K562 (cell line): ENCODE data around the gene PLEKHO2. TPM values are rescaled to one million over a fixed set of nuclear protein-coding genes. Genes with fewer than 3 reads are reported as not detected.

Experiments used
- ARID1B ChIP-seq: fragments of 450-650 bp; IDR thresholded peaks from 2 replicates; pipeline ENCODE4 v1.6.1; 2016; ENCODE audit warnings: antibody characterized with exemption, mild to moderate bottlenecking, inconsistent platforms
- BDP1 ChIP-seq: IDR thresholded peaks from 3 replicates; pipeline ENCODE4 v1.6.1; 2011; ENCODE audit not compliant: insufficient read length, insufficient read depth
- CBX1 ChIP-seq: sonication (generic); IDR thresholded peaks from 2 replicates; pipeline ENCODE4 v1.6.1; 2016; ENCODE audit warnings: antibody characterized with exemption, low read depth, mild to moderate bottlenecking
- CEBPG ChIP-seq, 3 experiments: fragments of 200-800 bp in 1 of 3; sonication (Bioruptor generic) in 1 of 3; sonication (generic) in 1 of 3; formaldehyde crosslinking in 1 of 3; IDR thresholded peaks in 2 of 3; conservative IDR thresholded peaks in 1 of 3; 2 replicates each; pipeline versions ENCODE4 v1.6.1 to v1.8.0; 2016 to 2022; ENCODE audit warnings: missing compliant biosample characterization in 2 of 3, missing genetic modification characterization in 2 of 3, mild to moderate bottlenecking in 1 of 3, missing genetic modification reagents in 1 of 3
- CHD4 ChIP-seq: fragments of 200-600 bp; sonication (generic); IDR thresholded peaks from 3 replicates; pipeline ENCODE4 v1.6.1; 2012; ENCODE audit warnings: low read depth, mild to moderate bottlenecking, mixed read lengths, low read length, inconsistent platforms; ENCODE audit not compliant: insufficient read depth, insufficient replicate concordance, poor library complexity, severe bottlenecking
- FOXP1 ChIP-seq: sonication (generic); formaldehyde crosslinking; IDR thresholded peaks from 2 replicates; pipeline ENCODE4 v1.8.0; 2022; ENCODE audit warnings: mild to moderate bottlenecking, missing genetic modification reagents
- KLF1 ChIP-seq: fragments of 450-650 bp; IDR thresholded peaks from 2 replicates; pipeline ENCODE4 v1.6.1; 2016; ENCODE audit warnings: missing genetic modification characterization, missing compliant biosample characterization
- MCM5 ChIP-seq: fragments of 450-650 bp; IDR thresholded peaks from 2 replicates; pipeline ENCODE4 v1.6.1; 2016; ENCODE audit warnings: low read depth
- PURB ChIP-seq: sonication (generic); formaldehyde crosslinking; IDR thresholded peaks from 2 replicates; pipeline ENCODE4 v1.9.0; 2021; ENCODE audit warnings: low read depth, mild to moderate bottlenecking, missing genetic modification reagents
- ZNF253 ChIP-seq: fragments of 250-450 bp; sonication (Bioruptor Pico); conservative IDR thresholded peaks from 2 replicates; pipeline ENCODE4 v1.6.1; 2021; ENCODE audit warnings: mild to moderate bottlenecking
- ZNF316 ChIP-seq: fragments of 450-650 bp; IDR thresholded peaks from 2 replicates; pipeline ENCODE4 v1.6.1; 2016
- polyA plus RNA-seq, 8 experiments: library from polyadenylated mRNA; depleted of rRNA in 4 of 8; stranded (reverse) in 5 of 8; unstranded in 3 of 8; fragments of >200 nt; fragmentation: Nextera tagmentation in 2 of 8; fragmentation: Illumina TruSeq in 1 of 8; extraction: Ambion mirVana in 2 of 8; extraction: Trizol in 1 of 8; gene quantifications; 2 replicates each; pipeline versions ENCODE4 v1.2.1 to v1.2.3, GENCODE V29; 2011 to 2014; ENCODE audit warnings: inconsistent platforms in 1 of 8, missing spikeins in 1 of 8
- total RNA-seq, 7 experiments: library from RNA; depleted of rRNA in 6 of 7; stranded (reverse); fragments of >200 nt in 6 of 7; fragmentation: Illumina TruSeq in 2 of 7; extraction: Trizol in 2 of 7; gene quantifications; 2 replicates each; pipeline versions ENCODE4 v1.2.1 to v1.2.3, GENCODE V29; 2011 to 2021; ENCODE audit warnings: low replicate concordance in 1 of 7
- TF ChIP-seq, protein P1 (sequence below): fragments of 450-650 bp; formaldehyde crosslinking; IDR thresholded peaks from 2 replicates; pipeline ENCODE4 v1.4.0; 2022; ENCODE audit warnings: missing genetic modification characterization
- TF ChIP-seq, protein P2 (sequence below): fragments of 450-650 bp; IDR thresholded peaks from 2 replicates; pipeline ENCODE4 v1.6.1; 2018; ENCODE audit not compliant: partially characterized antibody
- TF ChIP-seq, protein P3 (sequence below), 2 experiments: fragments of 450-650 bp; IDR thresholded peaks; 2 replicates each; pipeline ENCODE4 v1.6.1; 2016
- TF ChIP-seq, protein P4 (sequence below): IDR thresholded peaks from 2 replicates; pipeline ENCODE4 v1.6.1; 2011; ENCODE audit warnings: borderline replicate concordance, low read depth, mild to moderate bottlenecking, moderate library complexity, low read length; ENCODE audit not compliant: insufficient read depth, poor library complexity, severe bottlenecking
- TF ChIP-seq, protein P5 (sequence below): sonication (generic); formaldehyde crosslinking; IDR thresholded peaks from 2 replicates; pipeline ENCODE4 v1.8.1; 2023; ENCODE audit warnings: mild to moderate bottlenecking, missing genetic modification reagents

Gene PLEKHO2
- total and polyA plus RNA-seq, 9 of the 15 experiments (the other 6 are each of a cell fraction or from before 2014, with no cell fraction given) = 0.24 to 8.8 (median 5.5) TPM

DNA sequence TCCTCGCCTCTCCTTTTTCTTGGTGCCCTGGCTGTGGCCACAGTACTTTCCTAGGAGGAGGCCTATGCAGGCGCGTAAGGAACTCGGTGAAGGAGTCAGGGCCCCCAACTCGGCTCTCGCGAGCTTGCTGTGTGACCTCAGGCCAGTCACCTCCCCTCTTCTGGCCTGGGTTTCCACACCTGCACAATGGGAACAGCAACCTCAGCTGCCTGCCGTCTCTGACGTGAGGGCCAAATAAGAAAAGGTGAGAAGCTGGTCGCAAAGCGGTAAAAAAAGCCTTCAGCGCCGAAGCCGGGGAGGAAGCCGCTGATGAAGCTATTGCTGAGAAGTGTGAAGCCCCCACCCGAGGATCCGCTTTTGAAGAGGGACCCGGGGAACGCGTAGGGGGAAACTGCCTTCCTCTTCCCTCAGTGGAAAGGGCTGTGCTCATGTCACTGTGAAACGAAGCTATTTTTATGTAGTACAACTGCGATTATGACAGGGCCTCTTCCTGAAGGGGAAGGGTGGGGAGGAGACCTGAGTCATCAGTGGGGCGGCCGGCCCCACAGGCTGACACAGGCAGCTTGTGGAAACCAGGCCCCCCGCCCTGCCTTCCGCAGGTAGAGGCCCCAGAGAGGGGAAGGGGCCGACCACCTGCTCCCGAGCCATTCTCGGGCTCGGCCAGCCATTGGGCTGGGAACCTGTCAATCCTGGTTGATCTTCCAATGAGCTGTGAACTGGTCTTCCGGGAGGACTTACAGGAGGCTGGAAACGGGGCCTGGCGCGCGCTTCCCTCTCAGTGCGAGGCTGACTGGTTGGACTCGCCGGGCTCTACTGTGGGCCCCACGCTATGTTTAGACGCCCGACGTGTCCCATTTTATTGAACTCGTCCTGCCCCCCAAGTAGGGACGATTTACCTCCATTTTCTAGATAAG lies 52.0 kb downstream of the PLEKHO2 start (continued):
- TF ChIP-seq, protein P1, sequence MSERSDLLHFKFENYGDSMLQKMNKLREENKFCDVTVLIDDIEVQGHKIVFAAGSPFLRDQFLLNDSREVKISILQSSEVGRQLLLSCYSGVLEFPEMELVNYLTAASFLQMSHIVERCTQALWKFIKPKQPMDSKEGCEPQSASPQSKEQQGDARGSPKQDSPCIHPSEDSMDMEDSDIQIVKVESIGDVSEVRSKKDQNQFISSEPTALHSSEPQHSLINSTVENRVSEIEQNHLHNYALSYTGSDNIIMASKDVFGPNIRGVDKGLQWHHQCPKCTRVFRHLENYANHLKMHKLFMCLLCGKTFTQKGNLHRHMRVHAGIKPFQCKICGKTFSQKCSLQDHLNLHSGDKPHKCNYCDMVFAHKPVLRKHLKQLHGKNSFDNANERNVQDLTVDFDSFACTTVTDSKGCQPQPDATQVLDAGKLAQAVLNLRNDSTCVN (CRISPR knock-in tag) = no peak
- TF ChIP-seq, protein P2, sequence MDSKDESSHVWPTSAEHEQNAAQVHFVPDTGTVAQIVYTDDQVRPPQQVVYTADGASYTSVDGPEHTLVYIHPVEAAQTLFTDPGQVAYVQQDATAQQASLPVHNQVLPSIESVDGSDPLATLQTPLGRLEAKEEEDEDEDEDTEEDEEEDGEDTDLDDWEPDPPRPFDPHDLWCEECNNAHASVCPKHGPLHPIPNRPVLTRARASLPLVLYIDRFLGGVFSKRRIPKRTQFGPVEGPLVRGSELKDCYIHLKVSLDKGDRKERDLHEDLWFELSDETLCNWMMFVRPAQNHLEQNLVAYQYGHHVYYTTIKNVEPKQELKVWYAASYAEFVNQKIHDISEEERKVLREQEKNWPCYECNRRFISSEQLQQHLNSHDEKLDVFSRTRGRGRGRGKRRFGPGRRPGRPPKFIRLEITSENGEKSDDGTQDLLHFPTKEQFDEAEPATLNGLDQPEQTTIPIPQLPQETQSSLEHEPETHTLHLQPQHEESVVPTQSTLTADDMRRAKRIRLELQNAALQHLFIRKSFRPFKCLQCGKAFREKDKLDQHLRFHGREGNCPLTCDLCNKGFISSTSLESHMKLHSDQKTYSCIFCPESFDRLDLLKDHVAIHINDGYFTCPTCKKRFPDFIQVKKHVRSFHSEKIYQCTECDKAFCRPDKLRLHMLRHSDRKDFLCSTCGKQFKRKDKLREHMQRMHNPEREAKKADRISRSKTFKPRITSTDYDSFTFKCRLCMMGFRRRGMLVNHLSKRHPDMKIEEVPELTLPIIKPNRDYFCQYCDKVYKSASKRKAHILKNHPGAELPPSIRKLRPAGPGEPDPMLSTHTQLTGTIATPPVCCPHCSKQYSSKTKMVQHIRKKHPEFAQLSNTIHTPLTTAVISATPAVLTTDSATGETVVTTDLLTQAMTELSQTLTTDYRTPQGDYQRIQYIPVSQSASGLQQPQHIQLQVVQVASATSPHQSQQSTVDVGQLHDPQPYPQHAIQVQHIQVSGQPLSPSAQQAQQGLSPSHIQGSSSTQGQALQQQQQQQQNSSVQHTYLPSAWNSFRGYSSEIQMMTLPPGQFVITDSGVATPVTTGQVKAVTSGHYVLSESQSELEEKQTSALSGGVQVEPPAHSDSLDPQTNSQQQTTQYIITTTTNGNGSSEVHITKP = peak; percentile 50
- TF ChIP-seq PURB (CRISPR knock-in tag) (no peak), CEBPG (CRISPR knock-in tag; IDR thresholded peaks at IDR 0.05) (no peak), CEBPG (tag; conservative IDR thresholded peaks at IDR 0.05 in 1 of 2, IDR thresholded peaks at IDR 0.05 in 1 of 2) (no peak), KLF1 (0 out of 2 replicates have a peak, but pooled peaks have one; percentile 15), ZNF253 (no peak), FOXP1 (CRISPR knock-in tag) (no peak), ZNF316 (peak; percentile 19; the same call in 1 of the 2 replicates), CBX1 (no peak), ARID1B (peak; percentile 52), CHD4 (no peak), BDP1 (no peak), MCM5 (no peak)
- TF ChIP-seq, protein P3, sequence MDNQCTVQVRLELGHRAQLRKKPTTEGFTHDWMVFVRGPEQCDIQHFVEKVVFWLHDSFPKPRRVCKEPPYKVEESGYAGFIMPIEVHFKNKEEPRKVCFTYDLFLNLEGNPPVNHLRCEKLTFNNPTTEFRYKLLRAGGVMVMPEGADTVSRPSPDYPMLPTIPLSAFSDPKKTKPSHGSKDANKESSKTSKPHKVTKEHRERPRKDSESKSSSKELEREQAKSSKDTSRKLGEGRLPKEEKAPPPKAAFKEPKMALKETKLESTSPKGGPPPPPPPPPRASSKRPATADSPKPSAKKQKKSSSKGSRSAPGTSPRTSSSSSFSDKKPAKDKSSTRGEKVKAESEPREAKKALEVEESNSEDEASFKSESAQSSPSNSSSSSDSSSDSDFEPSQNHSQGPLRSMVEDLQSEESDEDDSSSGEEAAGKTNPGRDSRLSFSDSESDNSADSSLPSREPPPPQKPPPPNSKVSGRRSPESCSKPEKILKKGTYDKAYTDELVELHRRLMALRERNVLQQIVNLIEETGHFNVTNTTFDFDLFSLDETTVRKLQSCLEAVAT (IDR thresholded peaks at IDR 0.05) = peak in 1 of 2 experiments; percentile 77; a peak in 2 of 4 replicates
- TF ChIP-seq, protein P4, sequence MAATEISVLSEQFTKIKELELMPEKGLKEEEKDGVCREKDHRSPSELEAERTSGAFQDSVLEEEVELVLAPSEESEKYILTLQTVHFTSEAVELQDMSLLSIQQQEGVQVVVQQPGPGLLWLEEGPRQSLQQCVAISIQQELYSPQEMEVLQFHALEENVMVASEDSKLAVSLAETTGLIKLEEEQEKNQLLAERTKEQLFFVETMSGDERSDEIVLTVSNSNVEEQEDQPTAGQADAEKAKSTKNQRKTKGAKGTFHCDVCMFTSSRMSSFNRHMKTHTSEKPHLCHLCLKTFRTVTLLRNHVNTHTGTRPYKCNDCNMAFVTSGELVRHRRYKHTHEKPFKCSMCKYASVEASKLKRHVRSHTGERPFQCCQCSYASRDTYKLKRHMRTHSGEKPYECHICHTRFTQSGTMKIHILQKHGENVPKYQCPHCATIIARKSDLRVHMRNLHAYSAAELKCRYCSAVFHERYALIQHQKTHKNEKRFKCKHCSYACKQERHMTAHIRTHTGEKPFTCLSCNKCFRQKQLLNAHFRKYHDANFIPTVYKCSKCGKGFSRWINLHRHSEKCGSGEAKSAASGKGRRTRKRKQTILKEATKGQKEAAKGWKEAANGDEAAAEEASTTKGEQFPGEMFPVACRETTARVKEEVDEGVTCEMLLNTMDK = no peak
- TF ChIP-seq, protein P5, sequence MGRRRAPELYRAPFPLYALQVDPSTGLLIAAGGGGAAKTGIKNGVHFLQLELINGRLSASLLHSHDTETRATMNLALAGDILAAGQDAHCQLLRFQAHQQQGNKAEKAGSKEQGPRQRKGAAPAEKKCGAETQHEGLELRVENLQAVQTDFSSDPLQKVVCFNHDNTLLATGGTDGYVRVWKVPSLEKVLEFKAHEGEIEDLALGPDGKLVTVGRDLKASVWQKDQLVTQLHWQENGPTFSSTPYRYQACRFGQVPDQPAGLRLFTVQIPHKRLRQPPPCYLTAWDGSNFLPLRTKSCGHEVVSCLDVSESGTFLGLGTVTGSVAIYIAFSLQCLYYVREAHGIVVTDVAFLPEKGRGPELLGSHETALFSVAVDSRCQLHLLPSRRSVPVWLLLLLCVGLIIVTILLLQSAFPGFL (CRISPR knock-in tag) = no peak
